Adipose tissue (tissue), 3 donors: ENCODE measurements around the gene AK8. TPM values are rescaled to one million over a fixed set of nuclear protein-coding genes. Genes with fewer than 3 reads are reported as not detected.

ENCODE experiments used
- H3K27ac ChIP-seq: one replicate; pipeline ENCODE4 v1.5.1; 2013; ENCODE audit warnings: low read depth, low read length
- WGBS, 3 donors: extraction: QIAGEN DNeasy Blood & Tissue Kit; methylation state at CpG; one replicate each; pipeline ENCODE4 v1.1.7; 2013; 5-methylcytosine and 5-hydroxymethylcytosine counted together
- polyA plus RNA-seq, 3 donors: library from polyadenylated mRNA; stranded (reverse); fragments of 200-250 nt; gene quantifications; one replicate each; pipeline ENCODE4 v1.2.3, GENCODE V29; 2013
- donor health status: healthy with polysubstance abuse.
- donor health status: Bipolar disorder and iron deficiency.
- donor health status: healthy.

AK8 gene
- polyA plus RNA-seq, 3 donors = 0.12 to 0.66 TPM; not detected in 1

DNA sequence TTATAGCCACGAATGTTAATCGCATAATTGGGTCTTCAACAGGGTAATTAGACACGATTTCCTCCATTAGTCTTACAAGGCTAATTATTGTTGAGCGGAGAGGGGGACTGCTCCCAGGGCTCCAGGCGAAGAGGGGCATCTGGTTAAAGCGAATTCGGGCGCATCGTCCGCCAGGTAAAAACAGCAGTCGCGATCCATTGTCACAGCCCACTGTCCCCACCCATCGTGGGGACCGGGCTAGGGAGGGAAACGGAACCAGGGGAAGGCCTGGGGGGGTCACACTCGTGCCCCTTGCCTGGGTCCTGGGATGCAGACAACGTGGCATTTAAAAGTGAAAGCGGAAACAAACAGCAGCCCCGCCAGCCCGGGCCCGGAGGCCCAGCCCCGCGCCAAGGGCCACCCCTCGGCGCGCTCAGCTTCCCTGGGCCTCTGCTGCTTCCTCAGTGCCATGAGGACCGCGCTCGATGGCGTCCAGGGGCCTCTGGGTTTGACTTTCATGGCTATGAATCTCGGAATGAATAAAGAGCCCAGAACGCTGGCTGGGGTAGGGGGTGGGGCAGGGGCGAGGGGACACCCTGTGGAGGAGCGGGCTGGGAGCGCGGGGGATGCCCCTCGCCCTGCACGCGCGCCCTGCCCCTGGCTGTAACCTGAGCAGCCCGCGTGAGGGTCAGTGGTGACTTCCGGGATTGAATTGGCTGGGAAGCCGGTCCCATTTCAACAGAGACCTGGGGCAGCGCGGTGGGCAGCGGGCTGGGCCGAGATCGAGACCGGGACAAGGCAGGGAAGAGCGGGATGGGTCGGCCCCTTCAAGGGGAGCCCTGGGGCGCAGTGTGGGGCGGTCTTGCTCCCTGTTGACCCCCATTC, 107.9 kb downstream of the AK8 start:
- WGBS, 3 donors = 4 to 6% (median 5%) methylated on average over 54 of the region's 54 CpGs
- H3K27ac ChIP-seq = no peak overlapping the region

DNA sequence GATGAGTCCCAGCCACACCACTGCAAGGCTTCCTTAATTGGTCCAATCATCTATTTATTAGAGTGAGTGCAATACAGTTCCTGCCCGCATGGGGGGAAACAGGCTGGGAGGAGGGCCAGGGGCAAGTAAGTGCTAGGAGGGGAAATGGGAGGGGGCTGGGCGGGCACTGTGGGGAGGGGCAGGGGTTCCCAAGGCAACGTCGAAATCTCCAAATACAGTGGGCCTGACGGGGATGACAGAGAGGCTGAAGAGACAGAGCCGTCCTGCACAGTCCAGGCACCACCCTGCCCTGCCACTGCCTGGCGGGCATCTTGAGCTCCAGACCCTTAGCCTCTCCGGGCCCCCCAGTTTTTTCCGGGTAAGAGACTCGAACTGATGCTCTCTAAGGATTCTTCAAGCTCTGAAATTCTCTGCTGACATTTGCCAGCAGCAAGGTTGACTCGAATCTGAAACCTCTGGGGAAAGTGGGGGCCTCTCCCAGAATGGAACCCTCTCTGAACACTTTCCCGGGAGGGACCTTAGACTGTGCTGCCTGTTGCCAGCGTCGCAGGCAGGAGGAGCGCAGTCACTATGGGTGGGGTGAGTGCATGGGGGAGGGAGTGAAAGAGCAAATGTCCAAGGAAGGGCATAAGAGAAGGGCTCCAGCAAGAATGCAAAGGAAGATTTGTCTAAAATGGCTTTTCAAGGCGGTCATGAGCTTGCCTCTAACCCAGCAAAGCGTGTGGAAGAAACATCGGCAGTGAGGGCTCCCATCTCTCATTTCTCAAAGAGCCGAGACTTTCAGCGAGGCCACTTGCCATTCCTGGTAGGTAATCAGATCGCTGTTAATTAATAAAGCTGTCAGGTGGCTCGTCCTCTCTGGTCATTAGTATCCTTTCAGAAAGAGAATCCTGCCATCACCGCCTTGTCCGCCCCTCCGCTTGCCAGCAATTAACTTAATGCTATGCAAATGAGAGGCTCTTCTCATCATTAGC, 108.9 kb downstream of the AK8 start:
- H3K27ac ChIP-seq = peak overlapping the region; percentile 15
- 0 to 1% (median 1%) methylated on average over 25 of the region's 25 CpGs for WGBS, 3 donors

DNA sequence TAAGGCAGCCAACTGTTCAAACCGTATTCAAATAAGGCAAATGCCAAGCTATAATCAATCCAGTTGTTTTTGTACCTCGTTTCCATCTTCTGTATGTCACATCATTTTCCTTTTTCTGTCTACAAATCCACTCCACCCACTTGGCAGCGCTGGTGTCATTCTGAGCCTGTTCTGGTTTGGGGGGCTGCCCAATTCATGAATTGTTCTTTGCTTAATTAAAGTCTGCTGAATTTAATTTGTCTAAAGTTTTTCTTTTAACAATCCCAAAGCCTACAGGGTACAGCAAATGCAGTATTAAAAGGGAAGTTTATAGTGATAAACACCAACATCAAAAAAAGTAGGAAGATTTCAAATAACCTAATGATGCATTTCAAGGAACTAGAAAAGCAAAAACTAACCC, 114.5 kb downstream of the AK8 start:
- 86 to 90% (median 87%) methylated on average over 3 of the region's 3 CpGs for WGBS, 3 donors

DNA sequence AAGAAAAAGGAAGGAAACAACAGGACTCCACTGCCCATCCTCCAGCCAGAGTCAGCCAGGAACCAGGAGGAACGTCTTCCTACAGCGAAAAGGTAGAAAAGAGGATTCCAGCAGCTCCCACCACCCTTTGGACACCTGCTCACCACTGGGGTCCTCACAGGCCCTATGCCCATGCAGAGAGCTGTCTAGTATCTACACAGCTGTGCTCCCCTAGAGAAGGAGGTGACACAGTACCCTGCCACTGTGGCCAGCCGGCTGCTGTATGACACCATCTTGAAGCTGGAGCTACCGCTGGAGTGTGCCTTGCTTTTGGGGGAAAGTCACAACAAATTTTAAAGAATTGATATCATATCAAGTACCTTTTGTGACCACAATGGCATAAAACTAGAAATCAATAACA, 115.2 kb downstream of the AK8 start:
- H3K27ac ChIP-seq = no peak overlapping the region
- WGBS, 3 donors = 87 to 95% (median 95%) methylated on average over 4 of the region's 4 CpGs

More for the DNA sequence above, 114.5 kb downstream of the AK8 start:
- H3K27ac ChIP-seq = no peak overlapping the region

DNA sequence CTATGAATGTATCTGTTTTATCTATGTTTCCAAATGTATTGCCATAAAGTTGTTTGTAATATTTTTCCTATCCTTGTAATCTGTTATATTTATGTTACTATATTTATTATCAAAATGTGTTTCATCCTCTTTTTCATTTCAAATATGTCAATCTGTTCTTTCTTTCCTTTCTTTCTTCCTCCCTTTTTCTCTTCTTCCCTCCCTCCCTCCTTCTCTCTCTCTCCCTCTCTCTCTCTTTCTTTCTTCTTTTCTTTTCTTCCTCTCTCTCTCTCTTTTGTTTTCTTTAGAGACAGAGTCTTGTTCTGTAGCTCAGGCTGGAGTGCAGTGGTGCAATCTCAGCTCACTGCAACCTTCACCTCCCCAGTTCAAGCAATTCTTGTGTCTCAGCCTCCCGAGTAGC, 116.5 kb downstream of the AK8 start:
- no peak overlapping the region for H3K27ac ChIP-seq
- 80 to 86% (median 85%) methylated on average over 1 of the region's 1 CpG for WGBS, 3 donors

DNA sequence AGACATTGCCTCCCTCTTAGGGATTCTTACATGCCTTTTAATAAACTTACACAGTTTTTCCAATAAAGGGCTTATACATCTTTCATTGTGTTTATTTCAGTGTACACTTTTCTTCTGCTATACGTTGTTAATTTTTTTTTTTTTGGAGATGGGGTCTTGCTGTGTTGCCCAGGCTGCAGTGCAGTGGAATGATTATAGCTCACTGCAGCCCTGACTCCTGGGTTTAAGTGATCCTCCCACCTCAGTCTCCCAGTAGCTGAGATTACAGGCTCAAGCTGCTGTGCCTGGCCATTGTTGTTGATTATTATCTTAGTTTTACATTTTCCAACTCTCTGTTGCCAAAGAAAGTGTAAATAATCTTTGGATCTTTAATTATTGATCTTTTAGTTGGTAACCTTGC, 118.0 kb downstream of the AK8 start:
- WGBS, 3 donors = 56 to 87% (median 66%) methylated on average over 1 of the region's 1 CpG
- H3K27ac ChIP-seq = no peak overlapping the region

DNA sequence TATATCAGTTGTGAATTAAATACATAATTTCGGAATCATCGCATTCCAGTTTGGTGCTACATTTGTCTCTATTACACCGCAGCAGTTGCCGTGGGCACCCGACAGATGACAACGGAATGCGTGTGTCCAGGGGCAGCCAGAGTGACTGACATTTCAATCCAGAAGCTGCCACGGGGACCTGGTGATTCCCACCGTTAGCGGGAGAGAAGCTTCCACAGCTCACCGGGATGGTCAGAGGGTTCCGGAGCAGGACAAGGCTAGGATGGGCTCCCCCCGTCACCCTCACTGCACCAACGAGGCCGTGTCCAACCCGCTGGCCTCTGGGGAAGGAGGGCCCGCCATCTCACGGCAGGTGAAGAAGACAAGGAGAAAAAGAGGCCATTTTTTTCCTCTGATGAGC, 121.1 kb downstream of the AK8 start:
- H3K27ac ChIP-seq = no peak overlapping the region
- 71 to 93% (median 87%) methylated on average over 18 of the region's 18 CpGs for WGBS, 3 donors

DNA sequence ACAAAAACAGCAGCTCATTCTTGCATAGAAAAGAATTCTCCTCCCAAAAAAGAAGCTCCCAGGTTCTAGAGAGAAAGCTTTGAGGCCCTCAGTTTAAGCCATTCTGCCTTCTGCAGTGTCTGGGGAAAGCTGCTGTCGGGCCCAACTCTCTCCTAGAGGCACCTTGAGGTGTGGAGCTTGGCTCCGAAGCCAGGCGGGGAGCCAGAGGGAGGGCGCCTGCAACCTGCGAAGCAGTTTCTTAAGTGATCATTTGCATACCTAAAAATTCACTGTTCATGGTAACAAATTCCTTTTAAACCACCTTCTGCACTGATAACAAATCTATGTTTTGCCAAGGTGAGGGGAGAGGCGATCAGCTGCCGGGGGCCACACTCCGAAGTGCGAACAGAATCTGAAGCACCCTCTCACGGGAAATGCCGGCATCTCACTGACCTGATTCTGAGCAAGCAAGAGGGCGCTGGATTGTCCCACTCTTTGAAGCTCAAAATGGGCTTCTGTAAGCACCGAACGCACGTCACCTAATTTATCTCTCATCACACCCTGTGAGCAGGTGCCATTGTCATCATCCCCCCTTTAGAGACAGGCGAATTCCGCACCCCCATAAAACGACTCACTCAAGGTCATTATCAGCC, 121.8 kb downstream of the AK8 start:
- no peak overlapping the region for H3K27ac ChIP-seq
- 60 to 76% (median 74%) methylated on average over 18 of the region's 18 CpGs for WGBS, 3 donors

DNA sequence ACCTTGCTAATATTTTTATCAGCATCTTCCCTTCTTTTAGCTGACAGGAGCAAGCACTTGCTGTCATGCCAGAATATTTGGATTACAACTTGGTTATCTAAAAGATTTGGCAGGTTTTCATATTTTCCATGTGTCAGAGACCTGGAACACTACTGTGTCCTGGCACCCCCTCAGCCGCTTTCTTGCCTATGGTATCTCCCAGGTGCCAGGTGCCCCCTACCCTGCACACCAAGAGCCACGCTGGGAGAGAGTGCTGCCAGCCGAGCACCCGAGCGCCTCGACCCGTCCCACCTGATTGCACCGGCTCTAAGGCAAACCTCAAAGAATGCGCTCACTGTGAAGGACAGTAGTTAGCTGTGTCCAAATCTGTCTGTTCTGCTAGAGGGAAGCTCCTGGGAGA, 123.0 kb downstream of the AK8 start:
- 84 to 94% (median 92%) methylated on average over 9 of the region's 9 CpGs for WGBS, 3 donors
- H3K27ac ChIP-seq = no peak overlapping the region

DNA sequence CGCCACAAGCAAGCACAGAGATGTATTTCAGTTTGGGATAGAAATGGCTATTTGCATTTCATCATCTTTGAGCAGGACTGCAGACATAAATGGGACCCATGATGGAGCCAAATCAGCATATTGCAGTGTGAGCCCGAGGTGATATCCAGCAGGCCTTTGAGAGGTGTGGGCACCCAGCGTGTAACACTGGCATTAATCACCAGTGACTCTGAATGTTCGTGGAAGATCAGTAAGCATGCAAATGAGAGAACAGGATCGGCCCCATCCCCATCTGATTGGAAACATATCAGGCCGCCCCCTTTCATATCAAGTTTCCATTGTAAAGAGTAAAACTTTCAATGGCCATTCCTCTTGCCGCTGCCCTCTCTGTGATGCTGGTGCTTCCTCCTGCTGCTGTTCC, 123.8 kb downstream of the AK8 start:
- 83 to 93% (median 90%) methylated on average over 7 of the region's 7 CpGs for WGBS, 3 donors

DNA sequence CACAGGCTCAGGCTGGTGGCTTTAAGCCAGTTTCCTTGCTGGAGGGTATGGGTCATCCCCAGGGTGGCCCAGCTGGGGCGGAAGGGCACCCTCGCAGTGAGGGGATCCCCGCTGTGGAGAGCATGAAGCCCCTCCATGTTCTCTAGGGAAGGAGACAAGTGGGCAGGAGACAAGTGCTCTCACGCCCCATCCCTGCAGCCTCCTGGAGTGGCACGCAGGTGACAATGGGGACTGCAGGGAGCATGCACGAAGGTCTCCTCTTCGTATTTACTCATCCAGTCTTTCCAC, 124.5 kb downstream of the AK8 start:
- H3K27ac ChIP-seq = no peak overlapping the region
- WGBS, 3 donors = 86 to 89% (median 88%) methylated on average over 7 of the region's 7 CpGs

More for the DNA sequence above, 123.8 kb downstream of the AK8 start:
- H3K27ac ChIP-seq = no peak overlapping the region

DNA sequence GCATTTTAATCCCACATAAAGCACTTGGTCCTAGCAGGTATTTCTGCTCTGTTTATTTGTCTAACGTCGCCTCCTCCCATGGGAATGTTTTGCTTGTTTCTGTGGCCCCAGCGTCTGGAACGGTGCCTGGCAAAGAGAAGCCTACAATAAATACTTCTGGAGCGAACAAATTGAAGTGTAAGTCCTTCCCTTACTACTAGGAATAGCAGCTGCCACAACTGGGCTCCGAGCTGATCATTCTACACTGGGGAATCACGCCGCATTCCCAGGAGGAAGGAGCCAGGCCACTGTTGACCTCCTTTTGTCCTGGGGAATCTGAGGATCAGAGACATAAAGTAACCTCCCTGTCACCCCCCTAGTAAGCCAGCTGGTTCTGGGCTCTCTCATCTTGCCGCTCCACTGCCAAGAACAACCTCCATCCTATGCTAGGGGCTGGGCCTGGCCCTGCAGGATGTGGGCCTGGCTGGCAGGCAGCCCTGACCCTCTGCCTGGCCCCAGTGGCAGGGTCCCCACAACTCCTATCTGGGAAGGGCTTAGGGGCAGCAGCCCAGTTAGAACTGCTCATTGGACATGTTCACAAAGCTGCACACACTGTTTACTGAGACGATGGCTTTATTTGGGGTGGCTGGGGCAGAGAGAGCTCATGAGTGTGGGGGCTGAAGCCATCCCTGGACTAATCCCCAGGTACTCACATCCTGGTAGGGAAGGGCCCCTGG, 125.0 kb downstream of the AK8 start:
- WGBS, 3 donors = 45 to 63% (median 47%) methylated on average over 10 of the region's 10 CpGs
- H3K27ac ChIP-seq = no peak overlapping the region

DNA sequence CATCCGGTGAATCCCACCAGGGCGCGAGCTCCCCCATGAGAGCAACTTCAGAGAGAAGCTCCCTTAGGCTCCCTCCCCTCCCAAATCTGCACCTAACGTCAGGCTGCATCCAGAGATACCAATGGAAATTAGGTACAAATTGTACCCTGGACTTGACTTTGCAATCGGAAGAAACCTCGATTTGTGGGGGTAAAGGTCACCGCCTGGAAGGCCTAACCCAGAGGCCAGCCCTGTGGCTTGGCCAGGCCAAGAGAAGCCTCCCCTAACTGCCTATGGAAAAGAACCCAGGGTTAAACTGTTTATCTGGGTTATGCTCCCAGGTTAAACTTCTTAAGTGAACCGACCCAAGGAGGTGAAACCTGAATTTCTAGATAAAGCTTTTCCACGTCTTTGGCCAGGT, 127.4 kb downstream of the AK8 start:
- H3K27ac ChIP-seq = no peak overlapping the region
- WGBS, 3 donors = 81 to 92% (median 88%) methylated on average over 9 of the region's 9 CpGs

DNA sequence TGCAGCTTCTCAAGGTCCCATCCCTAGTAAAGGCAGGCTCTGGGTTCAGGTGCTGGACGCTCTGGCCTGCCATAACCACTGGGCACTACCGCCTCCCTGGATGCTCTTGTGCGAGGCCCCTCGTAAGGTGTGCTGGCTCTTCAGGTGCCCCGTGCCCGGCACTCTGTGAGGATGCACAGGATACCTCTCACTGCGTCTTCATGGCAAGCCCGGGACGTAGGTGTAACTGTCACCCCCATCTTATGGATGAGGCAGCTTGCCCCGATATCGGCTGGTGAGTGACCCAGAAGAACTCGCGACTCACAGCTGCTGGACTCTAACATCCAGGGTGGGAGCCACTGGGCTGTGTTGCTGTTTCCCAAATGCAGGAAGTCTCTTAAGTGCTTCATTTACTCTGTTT, 128.8 kb downstream of the AK8 start:
- H3K27ac ChIP-seq = no peak overlapping the region
- WGBS, 3 donors = 82 to 91% (median 91%) methylated on average over 13 of the region's 13 CpGs

DNA sequence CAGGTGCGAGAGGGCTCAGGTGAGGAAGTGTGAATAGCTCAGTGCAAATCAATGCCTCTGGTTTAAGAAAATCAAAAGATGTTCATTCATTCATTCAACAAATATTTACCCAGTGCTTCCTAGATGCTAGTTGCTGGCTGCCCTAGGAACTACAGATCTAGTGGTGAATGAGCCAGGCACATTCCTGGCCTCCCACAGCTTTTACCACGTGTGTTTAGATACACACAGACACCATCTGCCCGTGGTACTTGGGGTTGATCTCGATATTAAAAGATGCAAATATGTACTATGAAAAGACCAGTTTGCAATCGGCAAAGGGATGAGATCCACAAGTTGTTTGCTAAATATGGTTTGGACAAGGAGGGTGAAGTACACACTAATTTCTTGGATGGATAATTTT, 129.6 kb downstream of the AK8 start:
- no peak overlapping the region for H3K27ac ChIP-seq
- 41 to 63% (median 57%) methylated on average over 5 of the region's 5 CpGs for WGBS, 3 donors

DNA sequence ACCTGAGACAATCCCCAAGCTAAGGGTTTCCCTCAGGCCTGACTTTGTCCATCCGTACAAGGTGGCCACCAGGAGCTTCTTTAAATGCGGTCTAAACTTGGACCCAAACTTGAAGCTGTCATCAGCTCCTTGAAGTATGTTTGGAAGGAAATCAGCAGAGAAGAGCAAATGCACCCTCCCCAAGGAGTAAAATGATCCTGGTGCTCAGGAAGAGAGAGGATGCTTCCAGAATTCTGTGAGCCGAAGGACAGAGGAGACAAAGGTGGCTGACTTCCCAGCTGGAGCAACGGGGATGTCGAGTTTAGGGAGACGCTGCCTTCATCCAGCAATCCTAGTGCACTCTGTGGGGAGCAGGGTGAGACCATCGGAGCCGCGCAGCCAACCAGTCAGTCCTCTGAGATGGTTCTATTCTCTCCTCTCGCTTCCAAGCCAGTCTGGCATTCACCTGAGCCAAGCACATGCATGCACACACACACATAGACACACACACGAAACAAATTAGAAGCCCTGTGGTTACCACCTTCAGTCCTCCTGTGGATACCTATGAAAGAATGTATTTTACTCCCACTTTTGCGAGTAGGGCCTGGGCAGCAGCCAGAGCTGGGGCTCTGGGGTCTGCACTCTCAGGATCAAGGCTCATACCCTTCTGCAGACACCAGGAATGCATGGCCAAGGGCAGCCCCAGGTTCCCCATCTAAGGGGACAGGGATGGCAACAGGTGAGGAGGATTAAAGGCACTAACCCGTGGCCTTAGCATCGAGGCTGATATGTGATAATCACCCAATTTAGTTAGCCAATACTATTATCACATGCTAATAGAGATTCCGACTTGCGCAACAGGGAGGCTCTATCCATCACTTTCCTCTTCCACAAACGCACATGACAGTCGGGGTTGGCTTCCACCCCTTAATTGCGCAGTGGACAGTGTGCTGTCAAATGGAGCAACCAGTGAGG, 132.1 kb downstream of the AK8 start:
- H3K27ac ChIP-seq = no peak overlapping the region
- WGBS, 3 donors = 81 to 84% (median 82%) methylated on average over 19 of the region's 19 CpGs
